Tibial nerve (tissue), 4 donors: ENCODE data around the gene HSFX3. TPM values are rescaled to one million over a fixed set of nuclear protein-coding genes. Genes with fewer than 3 reads are reported as not detected.

ENCODE experiments used
- DNase-seq, 2 donors: peaks; one replicate each; pipeline ENCODE4 v3.0.0-alpha.2; 2019; ENCODE audit warnings: low spot score in 2 of 2
- H3K27ac ChIP-seq, 4 donors: fragments of 200-600 bp; sonication (generic) in 3 of 4; one replicate each; pipeline ENCODE4 v1.5.1; 2017 to 2019; ENCODE audit warnings: mild to moderate bottlenecking in 1 of 4
- H3K27me3 ChIP-seq, 2 donors: fragments of 200-600 bp; sonication (generic) in 1 of 2; one replicate each; pipeline versions ENCODE4 v1.5.1 to v1.6.0; 2017 to 2019
- H3K36me3 ChIP-seq, 3 donors: fragments of 200-600 bp; sonication (generic); one replicate each; pipeline ENCODE4 v1.5.1; 2018 to 2019
- H3K4me1 ChIP-seq, 4 donors: fragments of 200-600 bp; sonication (generic) in 3 of 4; one replicate each; pipeline ENCODE4 v1.5.1; 2017 to 2019
- H3K4me3 ChIP-seq, 4 donors: fragments of 200-600 bp; sonication (generic) in 3 of 4; one replicate each; pipeline ENCODE4 v1.5.1; 2017 to 2019; ENCODE audit warnings: mild to moderate bottlenecking in 1 of 4, moderate library complexity in 1 of 4
- H3K9me3 ChIP-seq, 4 donors: fragments of 200-600 bp; sonication (generic) in 3 of 4; one replicate each; pipeline ENCODE4 v1.5.1; 2017 to 2019
- EP300 ChIP-seq, 2 donors: sonication (generic); formaldehyde crosslinking; IDR thresholded peaks; one replicate each; pipeline ENCODE4 v1.6.1; 2017; ENCODE audit warnings: antibody characterized with exemption in 2 of 2, mild to moderate bottlenecking in 1 of 2
- POLR2A ChIP-seq, 2 donors: fragments of 450-650 bp; IDR thresholded peaks; one replicate each; pipeline ENCODE4 v1.6.1; 2017; ENCODE audit warnings: antibody characterized with exemption in 2 of 2, mild to moderate bottlenecking in 2 of 2, moderate library complexity in 2 of 2
- WGBS, 2 donors: methylation state at CpG; one replicate each; pipeline ENCODE4 v1.1.5; 2018; 5-methylcytosine and 5-hydroxymethylcytosine counted together
- total RNA-seq, 4 donors: library from RNA; depleted of rRNA; stranded (reverse); fragments of >200 nt; gene quantifications; one replicate each; pipeline ENCODE4 v1.1.0, GENCODE V29; 2016
- TF ChIP-seq, protein P1 (sequence below), 5 experiments: fragments of 200-600 bp in 3 of 5; fragments of 450-650 bp in 2 of 5; sonication (generic) in 3 of 5; IDR thresholded peaks; one replicate each; pipeline ENCODE4 v1.5.1; 2016 to 2019; ENCODE audit warnings: antibody characterized with exemption in 5 of 5, mild to moderate bottlenecking in 3 of 5, moderate library complexity in 2 of 5

The HSFX3 gene
- total RNA-seq, 4 donors from 2014 or later: not detected

DNA sequence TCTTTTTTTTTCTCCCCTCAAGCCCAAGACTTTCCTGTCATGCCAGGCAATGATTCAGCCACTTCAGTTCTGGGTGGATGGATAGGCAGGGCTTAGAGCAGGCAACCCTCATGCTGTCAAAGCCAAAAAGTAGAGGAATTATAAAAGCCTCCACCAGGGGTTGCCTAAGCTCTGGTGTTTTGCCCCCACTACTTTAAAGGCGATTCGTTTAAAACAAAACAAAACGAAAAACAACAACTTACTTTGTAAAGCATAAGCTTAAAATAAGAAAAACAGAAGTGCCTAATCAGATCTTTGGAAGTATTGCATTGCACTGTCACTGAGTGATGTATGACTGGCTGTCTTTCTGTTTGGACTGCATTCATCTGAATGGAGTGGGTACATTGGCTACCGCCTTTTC, 39.3 kb downstream of the HSFX3 start:
- TF ChIP-seq POLR2A (IDR thresholded peaks at IDR 0.05) (no peak), EP300 (IDR thresholded peaks at IDR 0.05) (no peak)
- TF ChIP-seq, protein P1, sequence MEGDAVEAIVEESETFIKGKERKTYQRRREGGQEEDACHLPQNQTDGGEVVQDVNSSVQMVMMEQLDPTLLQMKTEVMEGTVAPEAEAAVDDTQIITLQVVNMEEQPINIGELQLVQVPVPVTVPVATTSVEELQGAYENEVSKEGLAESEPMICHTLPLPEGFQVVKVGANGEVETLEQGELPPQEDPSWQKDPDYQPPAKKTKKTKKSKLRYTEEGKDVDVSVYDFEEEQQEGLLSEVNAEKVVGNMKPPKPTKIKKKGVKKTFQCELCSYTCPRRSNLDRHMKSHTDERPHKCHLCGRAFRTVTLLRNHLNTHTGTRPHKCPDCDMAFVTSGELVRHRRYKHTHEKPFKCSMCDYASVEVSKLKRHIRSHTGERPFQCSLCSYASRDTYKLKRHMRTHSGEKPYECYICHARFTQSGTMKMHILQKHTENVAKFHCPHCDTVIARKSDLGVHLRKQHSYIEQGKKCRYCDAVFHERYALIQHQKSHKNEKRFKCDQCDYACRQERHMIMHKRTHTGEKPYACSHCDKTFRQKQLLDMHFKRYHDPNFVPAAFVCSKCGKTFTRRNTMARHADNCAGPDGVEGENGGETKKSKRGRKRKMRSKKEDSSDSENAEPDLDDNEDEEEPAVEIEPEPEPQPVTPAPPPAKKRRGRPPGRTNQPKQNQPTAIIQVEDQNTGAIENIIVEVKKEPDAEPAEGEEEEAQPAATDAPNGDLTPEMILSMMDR (IDR thresholded peaks at IDR 0.05): no peak
- no peak for DNase-seq
- Histone ChIP-seq H3K27me3 (no peaks in the 10 kb centered on the region), H3K36me3 (no peaks in the 10 kb centered on the region), H3K9me3 (no peaks in the 10 kb centered on the region), H3K27ac (no peak overlapping the region), H3K4me1 (peaks cover 0 to 4% (median 0%) of the 10 kb centered on the region in 4 donors), H3K4me3 (no peak overlapping the region)
- WGBS, 2 donors: 16 to 39% methylated on average over 4 of the region's 4 CpGs

DNA sequence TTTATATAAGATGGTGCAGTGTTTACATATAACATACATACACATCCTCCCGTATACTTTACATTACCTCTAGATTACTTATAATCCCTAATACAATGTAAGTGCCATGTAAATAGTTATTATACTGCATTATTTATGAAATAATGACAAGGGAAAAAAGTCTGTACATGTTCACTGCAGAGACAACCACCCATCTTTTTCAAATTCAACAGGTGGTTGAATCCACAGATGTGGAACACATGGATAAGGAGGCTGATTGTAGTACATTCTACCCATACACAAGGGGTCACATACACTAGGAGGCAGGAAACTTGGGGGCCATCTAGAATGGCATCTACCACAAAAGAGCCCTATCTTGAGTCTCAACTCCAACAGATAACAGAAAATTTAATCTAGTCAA, 41.3 kb downstream of the HSFX3 start:
- no peak for DNase-seq
- WGBS, 2 donors: 78 to 84% methylated on average over 1 of the region's 1 CpG
- Histone ChIP-seq H3K9me3 (no peaks in the 10 kb centered on the region), H3K27ac (no peak overlapping the region), H3K4me3 (no peak overlapping the region), H3K36me3 (no peaks in the 10 kb centered on the region), H3K4me1 (peaks cover 0 to 8% (median 0%) of the 10 kb centered on the region in 4 donors), H3K27me3 (no peaks in the 10 kb centered on the region)
- no peak for TF ChIP-seq EP300 (IDR thresholded peaks at IDR 0.05)
- TF ChIP-seq, protein P1 (IDR thresholded peaks at IDR 0.05): no peak
- no peak for TF ChIP-seq POLR2A (IDR thresholded peaks at IDR 0.05)

DNA sequence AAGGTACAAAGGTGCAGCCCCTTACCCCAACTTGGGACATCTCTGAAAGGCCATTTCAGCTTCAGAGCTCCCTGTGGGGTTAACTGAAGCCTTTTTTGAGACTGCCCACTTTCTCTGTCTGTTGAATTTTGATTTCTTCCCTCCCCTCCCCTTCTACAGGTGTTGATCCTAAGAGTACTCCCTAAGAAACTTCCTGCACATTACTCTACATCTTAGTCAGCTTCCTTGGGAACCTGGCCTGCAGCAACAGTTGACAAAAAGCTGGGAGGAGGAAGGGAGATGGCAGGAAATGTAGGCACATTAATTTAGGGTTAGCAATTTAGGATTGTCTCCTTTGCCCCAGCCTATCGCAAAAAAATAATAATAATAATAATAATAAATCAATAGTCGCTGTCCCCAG, 43.4 kb downstream of the HSFX3 start:
- Histone ChIP-seq H3K9me3 (no peaks in the 10 kb centered on the region), H3K36me3 (peaks cover 0 to 11% (median 0%) of the 10 kb centered on the region in 3 donors), H3K27me3 (no peaks in the 10 kb centered on the region), H3K4me3 (no peak overlapping the region), H3K27ac (no peak overlapping the region), H3K4me1 (peaks cover 0 to 12% (median 0%) of the 10 kb centered on the region in 4 donors)
- TF ChIP-seq POLR2A (IDR thresholded peaks at IDR 0.05) (no peak), EP300 (IDR thresholded peaks at IDR 0.05) (no peak)
- TF ChIP-seq, protein P1 (IDR thresholded peaks at IDR 0.05): no peak
- WGBS, 2 donors: 80 to 97% methylated on average over 2 of the region's 2 CpGs
- no peak for DNase-seq

DNA sequence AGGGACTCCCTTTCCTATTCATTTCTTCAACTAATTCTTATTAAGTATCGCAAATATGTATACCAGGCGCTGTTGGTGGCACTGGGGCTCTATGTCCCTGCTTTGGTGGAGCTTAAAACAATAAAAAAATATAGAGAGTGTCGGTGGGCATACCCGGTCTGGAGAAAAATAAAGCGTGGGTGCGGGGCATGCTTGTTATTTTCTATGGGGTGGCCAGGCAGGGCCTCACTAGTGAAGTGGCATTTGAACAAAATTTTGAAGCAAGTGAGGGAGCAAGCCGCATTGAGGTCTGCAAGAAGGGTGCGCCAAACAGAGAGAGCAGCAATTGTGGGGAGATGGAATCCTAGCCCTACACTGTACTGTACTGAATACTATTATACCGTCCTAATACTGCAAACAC, 44.1 kb downstream of the HSFX3 start:
- H3K27ac ChIP-seq: peak overlapping the region; percentile 74 to 95 (median 86)
- DNase-seq: no peak
- H3K9me3 ChIP-seq: no peaks in the 10 kb centered on the region
- WGBS, 2 donors: 75 to 78% methylated on average over 9 of the region's 9 CpGs
- H3K27me3 ChIP-seq: no peaks in the 10 kb centered on the region
- peak overlapping the region in 3 of 4 donors; percentile 63 to 83 (median 67) for H3K4me3 ChIP-seq
- H3K36me3 ChIP-seq: peaks cover 0 to 18% (median 0%) of the 10 kb centered on the region in 3 donors
- no peak for TF ChIP-seq POLR2A (IDR thresholded peaks at IDR 0.05)
- TF ChIP-seq, protein P1 (IDR thresholded peaks at IDR 0.05): no peak
- no peak for TF ChIP-seq EP300 (IDR thresholded peaks at IDR 0.05)
- peaks cover 0 to 12% (median 0%) of the 10 kb centered on the region in 4 donors for H3K4me1 ChIP-seq

DNA sequence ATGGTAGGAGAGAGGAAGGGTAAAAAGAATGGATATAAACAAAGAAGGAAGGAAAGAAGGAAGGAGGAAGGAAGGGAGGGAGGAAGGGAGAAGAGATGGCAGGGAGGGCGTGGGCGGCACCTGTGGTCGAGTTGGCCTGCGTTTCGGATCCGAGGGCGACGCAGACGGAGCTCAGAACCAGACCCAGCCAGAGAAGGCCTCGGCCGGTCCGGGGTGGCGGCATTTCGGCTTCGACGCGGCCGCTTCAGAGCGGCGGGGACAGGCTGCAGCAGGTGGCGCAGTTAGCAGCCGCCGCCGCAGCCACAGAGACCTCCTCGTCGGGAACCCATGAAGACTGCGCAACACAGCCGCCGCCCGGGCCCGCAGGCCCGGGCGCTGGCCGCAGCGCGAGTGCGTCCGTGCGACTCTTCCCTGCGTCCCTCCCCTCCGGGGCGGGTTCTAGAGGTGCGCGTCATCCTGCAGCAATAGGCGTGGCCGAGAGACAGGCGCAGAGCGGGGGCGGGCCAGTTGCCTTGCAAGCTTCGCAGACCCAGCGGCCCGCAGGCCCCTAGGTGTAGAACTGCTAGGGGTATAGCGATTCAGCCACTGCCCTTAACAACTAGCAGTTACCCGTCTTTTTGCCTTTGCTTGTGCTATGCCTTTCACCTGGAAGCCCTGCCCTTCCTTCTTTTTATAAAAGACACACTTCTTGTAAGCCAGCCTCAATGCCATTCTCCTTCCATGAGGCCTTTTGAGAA, 44.6 kb downstream of the HSFX3 start, which contains the start of gene IDS:
TSS of gene IDS (minus strand) at position 392 of the 737 bp plus-strand sequence. CDS start at position 223, 169 bp downstream.
- H3K27me3 ChIP-seq: no peaks in the 10 kb centered on the region
- peaks cover 0 to 19% (median 0%) of the 10 kb centered on the region in 3 donors for H3K36me3 ChIP-seq
- TF ChIP-seq POLR2A (IDR thresholded peaks at IDR 0.05): peak; percentile 61 to 94
- TF ChIP-seq, protein P1 (IDR thresholded peaks at IDR 0.05): peak in 2 of 5 experiments; percentile 21 to 25
- TF ChIP-seq EP300 (IDR thresholded peaks at IDR 0.05): peak; percentile 45 to 84
- 1 to 31% methylated on average over 17 to 54 of the region's 54 CpGs for WGBS, 2 donors
- H3K9me3 ChIP-seq: no peaks in the 10 kb centered on the region
- H3K4me3 ChIP-seq: peak within 1 kb of the TSS; percentile 63 to 83 (median 65)
- H3K27ac ChIP-seq: peak within 1 kb of the TSS; percentile 79 to 95 (median 93)
- DNase-seq: peak; percentile 75 to 81
- peaks cover 0 to 12% (median 0%) of the 10 kb centered on the region in 4 donors for H3K4me1 ChIP-seq
